GM18505 (cell line): ENCODE data around the gene CPLX3.
A peak's percentile ranks its signal among the peaks of the same experiment; 100 is the strongest.

Experiments used
- ATAC-seq: cut with Tn5 transposase; IDR thresholded peaks from one replicate; pipeline ENCODE4 v1.9.1; 2021; ENCODE audit not compliant: unreplicated experiment
- POLR2A ChIP-seq: IDR thresholded peaks from 4 replicates; pipeline ENCODE4 v1.6.1; 2011; ENCODE audit warnings: borderline replicate concordance; ENCODE audit not compliant: insufficient read depth, insufficient read length; ENCODE audit errors: extremely low read depth

Gene CPLX3

GRCh38 chr15:74833376-74834107 lies 7.1 kb downstream of the CPLX3 start:
- TF ChIP-seq POLR2A = no peak
- no peak for ATAC-seq

DNA sequence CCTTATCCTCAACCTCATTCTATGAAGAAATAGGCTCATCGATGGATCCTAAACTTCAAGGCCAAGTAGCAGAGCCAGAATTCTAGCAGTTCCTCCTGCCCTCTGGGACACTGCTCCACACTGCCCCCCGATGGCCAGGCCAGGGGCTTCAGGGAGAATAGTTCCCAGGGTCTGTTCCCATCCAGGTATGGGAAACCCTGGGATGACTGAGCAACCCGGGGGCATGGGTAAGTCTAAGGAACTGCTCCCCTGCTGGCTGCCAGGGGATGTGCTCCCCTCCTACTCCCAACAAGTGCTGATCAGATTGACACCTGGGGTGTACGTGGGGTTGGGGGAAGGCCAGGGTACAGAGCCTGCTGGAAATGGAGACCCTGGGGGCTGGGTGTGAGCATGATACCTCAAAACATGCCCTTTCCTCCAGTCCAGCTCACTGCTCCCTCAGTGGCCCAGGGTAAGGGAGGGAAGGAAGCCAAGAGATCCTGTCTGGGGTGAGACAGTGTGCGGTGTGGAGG lies 8.9 kb downstream of the CPLX3 start:
- TF ChIP-seq POLR2A = no peak
- no peak for ATAC-seq

- no peak for ATAC-seq
- no peak for TF ChIP-seq POLR2A
These were observed 10.4 kb downstream of the CPLX3 start for GRCh38 chr15:74836846-74837245.

DNA sequence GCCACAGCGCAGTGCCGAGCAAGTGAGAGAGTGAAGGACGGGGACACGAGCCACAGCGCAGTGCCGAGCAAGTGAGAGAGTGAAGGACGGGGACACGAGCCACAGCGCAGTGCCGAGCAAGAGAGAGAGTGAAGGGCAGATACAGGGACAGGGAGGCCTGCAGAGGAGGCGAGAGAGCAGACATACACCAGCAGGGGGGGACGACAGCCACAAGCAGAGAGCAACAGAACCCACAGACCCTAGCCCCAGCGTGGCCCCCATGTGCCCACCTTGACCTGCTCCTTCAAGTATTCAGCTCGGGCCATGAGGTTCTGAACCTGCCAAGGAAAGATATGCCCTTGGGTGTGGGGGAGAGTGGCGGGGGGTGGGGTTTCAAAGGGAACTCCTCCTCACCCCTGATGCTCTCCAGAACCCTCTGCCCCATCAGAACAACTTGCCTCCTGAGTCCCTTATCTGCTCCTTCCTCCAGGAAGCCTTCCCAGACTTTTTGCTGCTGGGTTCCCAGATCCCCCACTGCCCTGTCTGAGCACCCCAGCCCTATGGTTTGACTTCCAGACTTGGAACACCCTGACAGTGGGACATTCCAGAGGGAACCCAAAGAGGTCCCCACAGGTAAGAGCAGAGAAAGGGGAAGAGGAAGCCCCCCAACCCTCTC lies 11.2 kb downstream of the CPLX3 start:
- no peak for TF ChIP-seq POLR2A
- no peak for ATAC-seq

- ATAC-seq = no peak
- TF ChIP-seq POLR2A = no peak
These were observed 11.7 kb downstream of the CPLX3 start for GRCh38 chr15:74838137-74838516.

- TF ChIP-seq POLR2A = no peak
- ATAC-seq = no peak
These were observed 12.5 kb downstream of the CPLX3 start for GRCh38 chr15:74838746-74839525.

DNA sequence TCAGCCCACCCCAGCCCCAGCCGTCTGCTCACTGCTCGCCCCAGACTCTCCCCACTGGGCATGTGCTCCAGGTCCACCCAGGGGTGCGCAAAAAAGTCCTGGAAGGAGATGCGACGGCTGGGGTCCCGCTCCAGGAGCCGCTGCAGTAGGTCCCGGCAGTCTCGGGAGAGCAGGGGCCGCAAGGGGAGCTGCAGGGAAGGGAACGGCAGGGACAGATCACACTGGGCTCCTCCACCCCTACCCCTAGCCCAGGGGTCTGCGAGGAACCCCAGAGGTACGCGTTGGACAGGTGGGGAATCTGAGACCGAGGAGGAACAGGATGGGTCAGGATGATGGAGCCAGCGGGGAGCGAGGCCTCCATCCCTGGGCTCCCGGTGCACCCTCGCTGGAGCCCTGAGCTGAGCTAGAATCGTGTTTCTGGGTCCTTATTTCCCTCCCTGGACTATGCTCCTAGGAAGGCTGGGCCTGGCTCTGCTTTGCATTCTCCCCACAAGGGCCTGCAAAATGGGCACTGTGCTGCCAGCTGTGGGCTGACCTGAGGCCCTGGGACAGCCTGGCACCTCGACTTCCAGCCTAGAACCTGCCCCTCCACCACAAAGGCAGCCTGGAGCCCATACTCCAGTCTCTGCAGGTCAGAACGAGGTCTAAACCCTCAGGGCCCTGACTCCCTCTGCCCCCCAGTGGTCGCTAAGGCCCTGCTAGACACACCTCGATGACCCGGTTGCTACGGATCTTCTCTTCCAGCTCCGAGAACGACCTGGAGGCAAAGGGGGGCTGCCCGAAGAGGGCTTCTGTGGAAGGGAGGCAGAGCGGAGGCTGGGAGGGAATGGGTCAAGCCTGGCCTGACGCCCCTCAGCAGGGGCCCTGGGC lies 13.3 kb downstream of the CPLX3 start:
- ATAC-seq = no peak
- no peak for TF ChIP-seq POLR2A

DNA sequence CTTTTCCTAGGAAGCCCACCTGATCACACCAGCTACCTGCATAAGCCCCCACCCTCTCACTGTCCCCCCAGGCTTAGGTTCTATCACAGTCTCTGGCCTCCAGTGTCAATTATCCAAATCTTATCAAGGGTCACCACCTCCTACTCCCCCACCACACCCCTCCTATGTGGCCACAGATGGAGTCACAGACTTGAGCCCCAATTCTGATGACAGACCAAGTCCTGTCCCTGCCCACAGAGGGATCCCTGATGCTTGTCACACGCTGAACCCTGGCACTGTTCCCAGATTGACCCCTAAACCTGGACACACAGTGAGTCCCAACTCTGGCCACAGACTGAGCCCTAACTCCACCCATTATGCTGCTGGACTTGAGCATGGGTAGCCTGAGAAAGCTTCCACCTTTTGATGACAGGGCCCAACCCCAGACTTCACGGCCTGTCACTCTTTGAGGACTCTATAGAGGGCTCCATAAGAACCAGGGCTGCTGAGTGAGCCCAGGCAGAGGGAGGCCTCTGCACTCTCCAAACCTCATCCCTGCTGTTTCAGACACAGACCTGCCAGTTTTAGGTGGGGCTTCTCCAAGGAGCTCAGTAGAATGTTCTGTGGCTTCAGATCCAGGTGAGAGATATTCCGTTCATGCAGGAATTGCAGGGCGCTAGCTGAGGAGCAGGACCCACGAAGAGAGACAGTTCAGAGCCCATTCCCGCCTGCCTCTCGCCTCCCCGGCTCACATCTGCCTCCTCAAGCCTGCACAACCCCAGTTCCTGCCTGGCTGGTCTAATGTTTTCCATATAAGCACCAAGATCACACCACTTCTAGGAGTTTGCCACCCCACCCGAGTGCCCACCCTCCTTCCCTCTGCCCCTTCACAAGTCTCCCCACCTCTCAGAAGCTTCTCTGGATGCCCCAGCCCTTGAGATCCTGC lies 14.7 kb downstream of the CPLX3 start:
- TF ChIP-seq POLR2A = no peak
- ATAC-seq = no peak

DNA sequence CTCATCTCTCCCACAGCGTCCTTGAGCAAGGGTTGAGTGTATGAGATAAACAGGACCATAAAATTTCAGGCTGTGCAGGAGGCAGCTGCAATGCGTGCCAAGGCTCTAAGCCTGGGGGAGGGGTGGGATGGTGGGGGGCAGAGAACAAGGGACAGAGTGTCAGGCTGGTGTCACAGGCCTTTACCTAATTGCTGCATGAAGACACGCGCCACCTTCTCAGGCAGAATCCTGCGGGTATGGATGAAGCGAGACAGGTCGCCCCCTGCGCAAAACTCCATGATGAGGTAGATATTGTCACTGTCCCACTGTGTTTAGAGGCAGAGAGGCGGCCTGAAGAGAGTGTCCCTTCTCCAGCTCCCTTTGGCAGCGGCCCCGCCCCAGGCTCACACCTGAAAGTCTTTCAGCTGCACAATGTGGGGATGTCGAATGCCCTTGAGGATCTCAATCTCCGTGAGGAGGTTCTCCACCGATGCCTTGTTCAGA lies 15.5 kb downstream of the CPLX3 start:
- ATAC-seq = no peak
- no peak for TF ChIP-seq POLR2A

DNA sequence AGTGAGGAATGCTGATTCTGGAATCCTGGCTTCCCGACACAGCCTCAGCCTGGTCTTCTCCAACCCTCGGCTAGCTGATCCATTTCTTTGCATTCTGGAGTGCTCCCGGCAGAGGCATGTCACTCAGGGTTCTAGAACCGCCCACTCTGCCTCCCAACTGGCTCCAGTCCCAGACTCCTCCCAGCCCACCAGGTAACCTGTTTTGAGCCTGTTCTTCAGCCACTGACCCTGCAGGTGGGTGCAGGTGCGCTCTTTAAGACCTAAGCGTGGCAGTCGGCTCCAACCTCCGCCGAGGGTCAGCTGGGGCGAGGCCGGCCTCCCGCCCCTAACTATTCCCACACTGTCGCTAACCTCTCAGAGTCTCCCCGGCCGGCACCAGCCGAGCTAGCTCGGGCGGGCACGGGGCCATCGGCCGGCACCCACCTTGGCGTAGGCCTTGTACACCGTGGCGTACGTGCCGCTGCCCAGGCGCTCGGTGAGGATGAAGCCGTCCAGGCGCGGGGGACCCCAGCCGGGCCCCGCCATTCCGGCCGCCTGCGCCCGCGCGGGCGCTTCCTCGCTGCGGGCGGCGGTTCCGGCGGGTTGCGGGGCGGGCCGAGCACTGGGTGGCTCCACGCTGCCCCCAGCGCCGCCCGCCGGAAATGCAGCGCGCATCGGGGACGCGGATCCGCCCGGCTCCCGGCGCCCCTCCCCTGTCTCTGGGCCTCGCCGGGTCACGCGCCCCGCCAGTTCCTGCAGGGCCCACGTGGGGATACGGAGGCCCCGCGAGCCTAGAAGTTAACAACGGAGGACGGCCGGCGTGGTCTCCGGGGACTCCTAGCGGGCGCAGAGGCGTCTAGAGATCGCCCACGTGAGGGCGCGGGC lies 16.4 kb downstream of the CPLX3 start, which contains the start of gene ULK3:
Gene ULK3 (minus strand): TSS at position 576 of the 864 bp plus-strand sequence. CDS start 51 bp downstream, at position 525.
- peak; percentile 87 for ATAC-seq
- TF ChIP-seq POLR2A = peak; percentile 57

DNA sequence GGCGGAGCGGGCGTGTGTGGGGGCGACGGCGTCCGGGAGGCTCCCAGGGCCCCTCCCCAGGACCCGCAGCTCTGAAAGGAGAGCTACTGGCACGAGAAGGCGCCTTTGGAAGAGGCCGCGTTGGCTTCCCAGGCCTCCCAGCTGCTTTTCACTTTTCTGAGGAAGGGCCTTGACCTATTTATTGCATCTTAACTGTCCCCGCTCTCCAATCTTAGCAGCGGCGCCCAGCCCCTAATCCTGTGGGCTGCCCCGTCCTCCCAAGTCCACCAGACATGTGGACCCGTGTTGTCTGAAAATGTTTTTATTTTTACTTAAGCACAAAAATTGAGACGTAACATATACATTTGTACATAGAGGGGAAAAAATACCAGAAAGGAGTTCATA lies 17.0 kb downstream of the CPLX3 start:
- ATAC-seq = no peak
- TF ChIP-seq POLR2A = no peak
